Calu3 (cell line): ENCODE results near the gene MED10. TPM values are rescaled to one million over a fixed set of nuclear protein-coding genes. Genes with fewer than 3 reads are reported as not detected.

ENCODE experiments used
- BruUV-seq: library from RNA; stranded (reverse); fragments of 400-500 nt; replicated peaks from 2 replicates; lab custom pipeline; 2021; lab: Mats Ljungman, UMichigan
- CTCF ChIA-PET: fragments of 300-600 bp; sonication (Branson Sonifier 250); formaldehyde crosslinking; loops from one replicate; lab custom pipeline; 2022; ENCODE audit warnings: antibody characterized with exemption; lab: Charles Lee
- DNase-seq: peaks from one replicate; pipeline ENCODE4 v3.0.0; 2022
- H3K27ac Mint-ChIP-seq: one replicate; pipeline ENCODE4 v1.8.0; 2022; ENCODE audit warnings: mixed read lengths; ENCODE audit not compliant: unreplicated experiment
- H3K27me3 Mint-ChIP-seq: one replicate; pipeline ENCODE4 v1.8.0; 2022; ENCODE audit warnings: mixed read lengths; ENCODE audit not compliant: unreplicated experiment
- H3K36me3 Mint-ChIP-seq: one replicate; pipeline ENCODE4 v1.8.0; 2022; ENCODE audit warnings: mild to moderate bottlenecking, moderate library complexity, mixed read lengths; ENCODE audit not compliant: insufficient read depth, unreplicated experiment
- H3K4me1 Mint-ChIP-seq: one replicate; pipeline ENCODE4 v1.8.0; 2022; ENCODE audit warnings: mild to moderate bottlenecking, low read depth, mixed read lengths; ENCODE audit not compliant: unreplicated experiment
- H3K4me3 Mint-ChIP-seq: one replicate; pipeline ENCODE4 v1.8.0; 2022; ENCODE audit warnings: mild to moderate bottlenecking, low read depth, moderate library complexity, mixed read lengths; ENCODE audit not compliant: unreplicated experiment
- H3K9me3 Mint-ChIP-seq: one replicate; pipeline ENCODE4 v1.8.0; 2022; ENCODE audit warnings: low read depth, mixed read lengths; ENCODE audit not compliant: unreplicated experiment
- CTCF ChIP-seq: fragments of 200-600 bp; IDR thresholded peaks from one replicate; pipeline ENCODE4 v1.8.0; 2022; ENCODE audit warnings: antibody characterized with exemption; ENCODE audit not compliant: unreplicated experiment
- intact Hi-C: fragments of 100-400 bp; cut with micrococcal nuclease; formaldehyde crosslinking; loops from one replicate; pipeline ENCODE4 v1.10.0; 2022; ENCODE audit not compliant: unreplicated experiment
- total RNA-seq: library from RNA; stranded (reverse); gene quantifications from 2 replicates; pipeline ENCODE4 v1.2.3, GENCODE V29; 2022

The MED10 gene
- total RNA-seq, 1 experiment from 2014 or later: 39.9 TPM

GRCh38 chr5:6347165-6347564 is 31.2 kb downstream of the MED10 start:
- no peak for DNase-seq
- H3K4me1 Mint-ChIP-seq: peaks cover 8% of the 10 kb centered on the region
- H3K27ac Mint-ChIP-seq: no peak overlapping the region
- TF ChIP-seq CTCF: no peak
- H3K27me3 Mint-ChIP-seq: peaks cover 55% of the 10 kb centered on the region
- intact Hi-C loops: no loop called here
- CTCF ChIA-PET: no interaction called here
- no peaks in the 10 kb centered on the region for H3K9me3 Mint-ChIP-seq
- no peaks in the 10 kb centered on the region for H3K36me3 Mint-ChIP-seq
- H3K4me3 Mint-ChIP-seq: no peak overlapping the region
- BruUV-seq: no TSS peak

- Mint-ChIP-seq H3K36me3 (no peaks in the 10 kb centered on the region), H3K4me1 (peaks cover 6% of the 10 kb centered on the region), H3K27ac (no peak overlapping the region), H3K27me3 (peaks cover 39% of the 10 kb centered on the region), H3K4me3 (no peak overlapping the region), H3K9me3 (no peaks in the 10 kb centered on the region)
- intact Hi-C loops: no loop called here
- no TSS peak for BruUV-seq
- CTCF ChIA-PET: interaction anchor here (0.7 to 1.2 kb wide), 3 partner anchors 8 to 34 kb away, joined by 3 read pairs; partner anchors contain the start of gene MED10
- TF ChIP-seq CTCF: no peak
- no peak for DNase-seq
Measured at GRCh38 chr5:6344593-6344989, 33.8 kb downstream of the MED10 start.

- H3K27ac Mint-ChIP-seq: no peak overlapping the region
- CTCF ChIA-PET: interaction anchor here (0.7 to 1.2 kb wide), 3 partner anchors 9 to 34 kb away, joined by 3 read pairs; partner anchors contain the start of gene MED10
- intact Hi-C loops: no loop called here
- TF ChIP-seq CTCF: no peak
- peaks cover 34% of the 10 kb centered on the region for H3K27me3 Mint-ChIP-seq
- no peak for DNase-seq
- H3K36me3 Mint-ChIP-seq: no peaks in the 10 kb centered on the region
- H3K4me1 Mint-ChIP-seq: peaks cover 1% of the 10 kb centered on the region
- no peaks in the 10 kb centered on the region for H3K9me3 Mint-ChIP-seq
- BruUV-seq: no TSS peak
- H3K4me3 Mint-ChIP-seq: no peak overlapping the region
Measured at GRCh38 chr5:6343951-6344592, 34.3 kb downstream of the MED10 start.

GRCh38 chr5:6342689-6343315 is 35.5 kb downstream of the MED10 start:
- Mint-ChIP-seq H3K4me3 (no peak overlapping the region), H3K27ac (no peak overlapping the region), H3K36me3 (no peaks in the 10 kb centered on the region), H3K4me1 (no peaks in the 10 kb centered on the region), H3K9me3 (no peaks in the 10 kb centered on the region), H3K27me3 (peaks cover 24% of the 10 kb centered on the region)
- no peak for TF ChIP-seq CTCF
- intact Hi-C loops: no loop called here
- no TSS peak for BruUV-seq
- no peak for DNase-seq
- CTCF ChIA-PET: no interaction called here
